Endodermal cell (in vitro differentiated cells): Measurements from ENCODE around the gene ASTN2. TPM values are rescaled to one million over a fixed set of nuclear protein-coding genes. Genes with fewer than 3 reads are reported as not detected.

ENCODE experiments used
- DNase-seq: peaks from one replicate; pipeline ENCODE4 v3.0.0-alpha.2; 2017
- H3K27ac ChIP-seq: 2 replicates; pipeline ENCODE4 v1.5.1; 2013; ENCODE audit warnings: mild to moderate bottlenecking, low read depth, low read length, moderate library complexity
- H3K27me3 ChIP-seq: 2 replicates; pipeline ENCODE4 v1.6.1; 2013; ENCODE audit warnings: mild to moderate bottlenecking, low read length, moderate library complexity; ENCODE audit not compliant: insufficient read depth, control insufficient read depth, poor library complexity, severe bottlenecking
- H3K36me3 ChIP-seq: 2 replicates; pipeline ENCODE4 v1.7.0; 2013; ENCODE audit warnings: mild to moderate bottlenecking, low read length, moderate library complexity; ENCODE audit not compliant: control insufficient read depth, insufficient read depth
- H3K4me1 ChIP-seq: one replicate; pipeline ENCODE4 v1.7.0; 2013; ENCODE audit warnings: low read length; ENCODE audit not compliant: control insufficient read depth, insufficient read depth
- H3K4me3 ChIP-seq: 2 replicates; pipeline ENCODE4 v1.5.1; 2013; ENCODE audit warnings: mild to moderate bottlenecking, low read length, moderate library complexity
- H3K9ac ChIP-seq: 2 replicates; pipeline ENCODE4 v1.6.1; 2013; ENCODE audit warnings: mild to moderate bottlenecking, low read length, moderate library complexity; ENCODE audit not compliant: poor library complexity, severe bottlenecking; ENCODE audit errors: extremely low read depth
- H3K9me3 ChIP-seq: 2 replicates; pipeline ENCODE4 v1.6.1; 2013; ENCODE audit warnings: mild to moderate bottlenecking, low read length, moderate library complexity; ENCODE audit not compliant: control insufficient read depth
- H3K27ac Mint-ChIP-seq: 2 replicates; pipeline ENCODE4 v1.8.0; 2020; ENCODE audit warnings: mixed read lengths
- H3K27me3 Mint-ChIP-seq: 2 replicates; pipeline ENCODE4 v1.8.0; 2021; ENCODE audit warnings: mild to moderate bottlenecking, mixed read lengths; ENCODE audit not compliant: insufficient read depth
- H3K36me3 Mint-ChIP-seq: 2 replicates; pipeline ENCODE4 v1.8.0; 2020; ENCODE audit warnings: low read depth, mixed read lengths
- H3K4me1 Mint-ChIP-seq: 2 replicates; pipeline ENCODE4 v1.8.0; 2020; ENCODE audit warnings: mixed read lengths
- H3K4me3 Mint-ChIP-seq: 2 replicates; pipeline ENCODE4 v1.8.0; 2020; ENCODE audit warnings: mild to moderate bottlenecking, moderate library complexity, mixed read lengths
- H3K9me3 Mint-ChIP-seq: 2 replicates; pipeline ENCODE4 v1.8.0; 2020; ENCODE audit warnings: mild to moderate bottlenecking, mixed read lengths
- WGBS, 2 experiments: methylation state at CpG; one replicate each; pipeline versions ENCODE4 v1.1.5 to v1.1.7; 2013; ENCODE audit warnings: missing lambda C conversion rate in 2 of 2, mixed read lengths in 1 of 2; ENCODE audit not compliant: insufficient coverage in 1 of 2, insufficient read length in 1 of 2; 5-methylcytosine and 5-hydroxymethylcytosine counted together
- total RNA-seq, 2 donors: library from RNA; stranded (reverse); fragmentation: NEBNext Ultra II Directional in 1 of 2; extraction: Animal tissue kit (Norgen Biotek cat#: 25700) in 1 of 2; gene quantifications; 2 replicates in 1 of 2; 3 replicates in 1 of 2; pipeline ENCODE4 v1.2.1, GENCODE V29; 2021
- TF ChIP-seq, protein P1 (sequence below): fragments of 200-600 bp; sonication (generic); conservative IDR thresholded peaks from 2 replicates; pipeline ENCODE4 v1.5.0; 2021; ENCODE audit warnings: antibody characterized with exemption, mild to moderate bottlenecking

ASTN2 gene
- total RNA-seq, 2 donors from 2014 or later, result 8.9 to 10.4 TPM

DNA sequence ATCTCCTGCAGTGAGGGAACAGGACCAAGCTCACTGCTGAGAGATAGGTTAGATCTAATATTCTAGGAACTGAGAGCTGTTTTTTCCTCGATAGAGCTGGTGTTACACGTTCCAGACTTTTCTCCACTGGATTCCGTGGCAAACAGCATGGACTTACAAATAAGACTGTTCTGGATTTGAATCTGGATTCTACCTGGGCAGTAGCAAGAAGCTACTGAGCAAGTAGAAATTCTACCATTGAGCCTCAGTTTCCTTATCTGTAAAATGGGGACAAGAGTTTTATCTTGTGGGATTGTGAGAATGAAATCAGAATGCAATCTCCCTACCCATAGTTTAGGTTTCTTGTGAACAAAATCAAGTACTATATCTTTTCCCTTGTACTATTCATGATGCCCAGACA is 966.4 kb downstream of the ASTN2 start:
- TF ChIP-seq, protein P1, sequence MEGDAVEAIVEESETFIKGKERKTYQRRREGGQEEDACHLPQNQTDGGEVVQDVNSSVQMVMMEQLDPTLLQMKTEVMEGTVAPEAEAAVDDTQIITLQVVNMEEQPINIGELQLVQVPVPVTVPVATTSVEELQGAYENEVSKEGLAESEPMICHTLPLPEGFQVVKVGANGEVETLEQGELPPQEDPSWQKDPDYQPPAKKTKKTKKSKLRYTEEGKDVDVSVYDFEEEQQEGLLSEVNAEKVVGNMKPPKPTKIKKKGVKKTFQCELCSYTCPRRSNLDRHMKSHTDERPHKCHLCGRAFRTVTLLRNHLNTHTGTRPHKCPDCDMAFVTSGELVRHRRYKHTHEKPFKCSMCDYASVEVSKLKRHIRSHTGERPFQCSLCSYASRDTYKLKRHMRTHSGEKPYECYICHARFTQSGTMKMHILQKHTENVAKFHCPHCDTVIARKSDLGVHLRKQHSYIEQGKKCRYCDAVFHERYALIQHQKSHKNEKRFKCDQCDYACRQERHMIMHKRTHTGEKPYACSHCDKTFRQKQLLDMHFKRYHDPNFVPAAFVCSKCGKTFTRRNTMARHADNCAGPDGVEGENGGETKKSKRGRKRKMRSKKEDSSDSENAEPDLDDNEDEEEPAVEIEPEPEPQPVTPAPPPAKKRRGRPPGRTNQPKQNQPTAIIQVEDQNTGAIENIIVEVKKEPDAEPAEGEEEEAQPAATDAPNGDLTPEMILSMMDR, result no peak
- Mint-ChIP-seq H3K27me3 (peaks cover 17% of the 10 kb centered on the region), H3K27ac (no peak overlapping the region), H3K36me3 (no peaks in the 10 kb centered on the region), H3K4me1 (peaks cover 6% of the 10 kb centered on the region), H3K4me3 (no peak overlapping the region), H3K9me3 (no peaks in the 10 kb centered on the region)
- DNase-seq, result no peak
- no peaks in the 10 kb centered on the region for H3K36me3 ChIP-seq
- no peaks in the 10 kb centered on the region for H3K4me1 ChIP-seq
- no peak overlapping the region for H3K27ac ChIP-seq
- H3K4me3 ChIP-seq, result no peak overlapping the region
- no peaks in the 10 kb centered on the region for H3K9me3 ChIP-seq
- H3K9ac ChIP-seq, result no peak overlapping the region
- 93 to 95% methylated on average over 3 of the region's 3 CpGs for WGBS, 2 experiments
- peaks cover 5% of the 10 kb centered on the region for H3K27me3 ChIP-seq

DNA sequence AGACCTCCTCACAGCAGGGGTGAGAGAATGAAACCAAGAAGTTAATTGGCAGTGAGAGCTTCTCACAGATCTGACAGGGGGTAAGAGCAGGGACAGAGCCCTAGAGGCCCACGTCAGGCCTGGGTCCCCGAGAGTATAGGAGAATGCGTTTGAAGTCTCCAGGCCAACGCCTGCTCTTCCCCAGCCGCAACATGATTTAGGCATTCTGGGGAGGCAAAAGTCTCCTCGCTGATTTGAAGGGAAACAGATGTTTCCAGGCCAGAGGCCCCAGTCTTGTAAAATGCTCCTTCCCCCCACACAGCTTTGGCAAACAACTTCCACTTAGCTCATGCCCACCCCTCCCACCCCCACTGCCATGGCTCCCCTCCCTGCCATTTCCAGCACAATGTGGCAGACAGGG is 966.9 kb downstream of the ASTN2 start:
- Histone ChIP-seq H3K9ac (no peak overlapping the region), H3K27me3 (peaks cover 5% of the 10 kb centered on the region), H3K9me3 (no peaks in the 10 kb centered on the region), H3K27ac (no peak overlapping the region), H3K4me3 (no peak overlapping the region), H3K4me1 (no peaks in the 10 kb centered on the region), H3K36me3 (no peaks in the 10 kb centered on the region)
- Mint-ChIP-seq H3K27me3 (peaks cover 20% of the 10 kb centered on the region), H3K4me3 (no peak overlapping the region), H3K27ac (no peak overlapping the region), H3K9me3 (no peaks in the 10 kb centered on the region), H3K4me1 (peaks cover 6% of the 10 kb centered on the region), H3K36me3 (no peaks in the 10 kb centered on the region)
- WGBS, 2 experiments, result 89 to 92% methylated on average over 2 to 6 of the region's 6 CpGs
- TF ChIP-seq, protein P1, result no peak
- DNase-seq, result no peak

DNA sequence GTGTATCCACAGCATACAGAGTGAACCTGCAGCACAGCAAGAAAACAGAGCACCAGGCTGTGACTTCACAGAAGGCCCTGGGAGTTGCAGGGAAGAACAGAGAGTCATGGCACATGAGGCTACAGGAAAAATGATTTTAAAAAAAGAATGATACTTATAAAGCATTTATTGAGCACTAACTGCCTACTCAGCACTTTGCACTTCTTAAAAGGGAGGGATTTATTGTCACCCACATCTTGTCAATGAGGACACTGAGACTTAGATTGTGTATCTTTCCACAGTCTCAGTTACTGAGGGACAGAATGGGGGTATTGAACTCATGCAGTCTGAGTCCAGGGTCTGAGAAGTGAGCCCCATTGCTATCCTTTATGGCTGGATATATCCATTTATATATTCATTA is 972.3 kb downstream of the ASTN2 start:
- Mint-ChIP-seq H3K27me3 (peaks cover 35% of the 10 kb centered on the region), H3K4me3 (no peak overlapping the region), H3K9me3 (no peaks in the 10 kb centered on the region), H3K36me3 (peaks cover 3% of the 10 kb centered on the region), H3K4me1 (no peaks in the 10 kb centered on the region), H3K27ac (no peak overlapping the region)
- H3K27ac ChIP-seq, result no peak overlapping the region
- no peaks in the 10 kb centered on the region for H3K9me3 ChIP-seq
- DNase-seq, result no peak
- H3K9ac ChIP-seq, result no peak overlapping the region
- TF ChIP-seq, protein P1, result no peak
- peaks cover 5% of the 10 kb centered on the region for H3K27me3 ChIP-seq
- no peaks in the 10 kb centered on the region for H3K4me1 ChIP-seq
- H3K36me3 ChIP-seq, result no peaks in the 10 kb centered on the region
- H3K4me3 ChIP-seq, result no peak overlapping the region
